ENCODE results near the gene MAML3. TPM values are rescaled to one million over a fixed set of nuclear protein-coding genes. Genes with fewer than 3 reads are reported as not detected.

The MAML3 gene
- total RNA-seq, 4 donors from 2014 or later: 16.1 to 40.0 (median 18.1) TPM

GRCh38 chr4:140046016-140046415 lies 108.0 kb downstream of the MAML3 start:
- Histone ChIP-seq H3K27ac (no peak overlapping the region), H3K9me3 (no peaks in the 10 kb centered on the region), H3K36me3 (no peaks in the 10 kb centered on the region), H3K4me3 (no peak overlapping the region), H3K4me1 (peaks cover 13 to 37% (median 18%) of the 10 kb centered on the region in 4 donors), H3K27me3 (no peaks in the 10 kb centered on the region)
- in situ Hi-C loops (cut with MboI; ENCODE audit: low pct_ligation_motif_present in 1 of 4, low pct_unique_long_range_greater_than_20kb in 1 of 4, low sequenced_read_pairs in 3 of 4) (no loop called here), intact Hi-C loops (cut with DNase I; ENCODE audit: low total_unique reads) (no loop called here)
- WGBS, 2 donors (ENCODE audit: low coverage in 1 of 2): 71 to 89% methylated on average over 1 to 3 of the region's 3 CpGs
- no peak for DNase-seq
- no peak for TF ChIP-seq EP300 (IDR thresholded peaks at IDR 0.05; ENCODE audit: low read depth)
- no peak for TF ChIP-seq POLR2AphosphoS5 (IDR thresholded peaks at IDR 0.05)
- TF ChIP-seq POLR2A (IDR thresholded peaks at IDR 0.05): no peak
- no peak for TF ChIP-seq CTCF (IDR thresholded peaks at IDR 0.05)

GRCh38 chr4:140044337-140044902 lies 109.6 kb downstream of the MAML3 start:
- H3K36me3 ChIP-seq: no peaks in the 10 kb centered on the region
- peaks cover 5 to 28% (median 8%) of the 10 kb centered on the region in 4 donors for H3K4me1 ChIP-seq
- TF ChIP-seq POLR2AphosphoS5 (IDR thresholded peaks at IDR 0.05) (peak in 1 of 3 donors; percentile 10), EP300 (IDR thresholded peaks at IDR 0.05; ENCODE audit: low read depth) (no peak), POLR2A (IDR thresholded peaks at IDR 0.05) (no peak), CTCF (IDR thresholded peaks at IDR 0.05) (no peak)
- no peak for DNase-seq
- H3K27ac ChIP-seq: no peak overlapping the region
- no peak overlapping the region for H3K4me3 ChIP-seq
- H3K9me3 ChIP-seq: no peaks in the 10 kb centered on the region
- no peaks in the 10 kb centered on the region for H3K27me3 ChIP-seq
- in situ Hi-C loops (cut with MboI; ENCODE audit: low pct_ligation_motif_present in 1 of 4, low pct_unique_long_range_greater_than_20kb in 1 of 4, low sequenced_read_pairs in 3 of 4): no loop called here
- intact Hi-C loops (cut with DNase I; ENCODE audit: low total_unique reads): no loop called here
- WGBS, 2 donors (ENCODE audit: low coverage in 1 of 2): 75 to 83% methylated on average over 6 to 8 of the region's 8 CpGs

- Histone ChIP-seq H3K4me1 (peaks cover 0 to 25% (median 3%) of the 10 kb centered on the region in 4 donors), H3K4me3 (no peak overlapping the region), H3K9me3 (no peaks in the 10 kb centered on the region), H3K27me3 (no peaks in the 10 kb centered on the region), H3K36me3 (no peaks in the 10 kb centered on the region), H3K27ac (no peak overlapping the region)
- DNase-seq: no peak
- intact Hi-C loops (cut with DNase I; ENCODE audit: low total_unique reads) (no loop called here), in situ Hi-C loops (cut with MboI; ENCODE audit: low pct_ligation_motif_present in 1 of 4, low pct_unique_long_range_greater_than_20kb in 1 of 4, low sequenced_read_pairs in 3 of 4) (no loop called here)
- 52 to 64% methylated on average over 4 of the region's 4 CpGs for WGBS, 2 donors (ENCODE audit: low coverage in 1 of 2)
- TF ChIP-seq POLR2AphosphoS5 (IDR thresholded peaks at IDR 0.05) (no peak), POLR2A (IDR thresholded peaks at IDR 0.05) (no peak), CTCF (IDR thresholded peaks at IDR 0.05) (no peak), EP300 (IDR thresholded peaks at IDR 0.05; ENCODE audit: low read depth) (no peak)
Measured at GRCh38 chr4:140042634-140043033, 111.3 kb downstream of the MAML3 start.

GRCh38 chr4:140038031-140038533 lies 115.9 kb downstream of the MAML3 start:
- no peak overlapping the region for H3K4me3 ChIP-seq
- WGBS, 2 donors (ENCODE audit: low coverage in 1 of 2): 53 to 62% methylated on average over 3 of the region's 3 CpGs
- no peak for DNase-seq
- intact Hi-C loops (cut with DNase I; ENCODE audit: low total_unique reads) (loop anchor here (2.0 kb wide), 1 partner anchor 21 kb away; no protein-coding TSS in a partner anchor), in situ Hi-C loops (cut with MboI; ENCODE audit: low pct_ligation_motif_present in 1 of 4, low pct_unique_long_range_greater_than_20kb in 1 of 4, low sequenced_read_pairs in 3 of 4) (no loop called here)
- peaks cover 0 to 11% (median 3%) of the 10 kb centered on the region in 4 donors for H3K4me1 ChIP-seq
- no peaks in the 10 kb centered on the region for H3K27me3 ChIP-seq
- no peak overlapping the region for H3K27ac ChIP-seq
- TF ChIP-seq CTCF (IDR thresholded peaks at IDR 0.05) (no peak), EP300 (IDR thresholded peaks at IDR 0.05; ENCODE audit: low read depth) (no peak), POLR2A (IDR thresholded peaks at IDR 0.05) (no peak), POLR2AphosphoS5 (IDR thresholded peaks at IDR 0.05) (no peak)
- no peaks in the 10 kb centered on the region for H3K9me3 ChIP-seq
- no peaks in the 10 kb centered on the region for H3K36me3 ChIP-seq

All from transverse colon (tissue), 4 donors.